GM12892 (cell line): ENCODE data around the gene TESMIN.

Source experiments
- POLR2A ChIP-seq: IDR thresholded peaks from 2 replicates; pipeline ENCODE4 v1.6.1; 2011; ENCODE audit warnings: low read depth, low read length, control low read depth
- POLR2AphosphoS5 ChIP-seq: IDR thresholded peaks from 2 replicates; pipeline ENCODE4 v1.6.1; 2011; ENCODE audit warnings: low read depth, low read length, control low read depth

- no peak for TF ChIP-seq POLR2A
- TF ChIP-seq POLR2AphosphoS5 = no peak
Measured at GRCh38 chr11:68763181-68763721, 11.9 kb upstream of the TESMIN start.
